Daoy (cell line): Measurements from ENCODE around the gene SPRTN. TPM values are rescaled to one million over a fixed set of nuclear protein-coding genes. Genes with fewer than 3 reads are reported as not detected.

Source experiments
- DNase-seq: peaks from one replicate; pipeline ENCODE4 v3.0.0-alpha.2; 2015; ENCODE audit warnings: low read depth
- total RNA-seq: library from RNA; depleted of rRNA; stranded (reverse); fragments of >200 nt; shearing (Covaris generic); gene quantifications from 2 replicates; pipeline ENCODE4 v1.2.3, GENCODE V29; 2014

The SPRTN gene
- total RNA-seq, 1 experiment from 2014 or later = 18.3 TPM

- no peak for DNase-seq
Measured at GRCh38 chr1:231376875-231377549, 38.9 kb downstream of the SPRTN start.

GRCh38 chr1:231381729-231382128 lies 43.6 kb downstream of the SPRTN start:
- DNase-seq = no peak

DNA sequence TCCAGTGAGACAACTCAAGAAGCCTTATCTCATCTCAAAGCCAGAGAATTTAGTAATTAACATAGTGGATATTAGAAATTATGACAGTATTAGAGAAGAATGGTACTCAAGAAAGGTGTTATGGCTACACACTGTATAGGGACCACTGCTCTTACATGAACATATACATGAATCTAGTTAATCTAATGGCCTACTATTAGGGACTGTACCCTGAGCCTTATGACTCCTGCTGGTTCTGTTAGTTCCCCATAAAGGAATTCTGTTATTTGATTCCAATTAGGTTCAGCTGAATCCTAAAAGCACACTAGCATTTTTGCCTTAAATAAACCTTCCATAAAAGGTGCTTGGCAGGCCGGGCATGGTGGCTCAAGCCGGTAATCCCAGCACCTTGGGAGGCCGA lies 44.3 kb downstream of the SPRTN start:
- no peak for DNase-seq

- DNase-seq = no peak
Measured at GRCh38 chr1:231383159-231383860, 45.2 kb downstream of the SPRTN start.

- no peak for DNase-seq
Measured at GRCh38 chr1:231384696-231385415, 46.8 kb downstream of the SPRTN start.

DNA sequence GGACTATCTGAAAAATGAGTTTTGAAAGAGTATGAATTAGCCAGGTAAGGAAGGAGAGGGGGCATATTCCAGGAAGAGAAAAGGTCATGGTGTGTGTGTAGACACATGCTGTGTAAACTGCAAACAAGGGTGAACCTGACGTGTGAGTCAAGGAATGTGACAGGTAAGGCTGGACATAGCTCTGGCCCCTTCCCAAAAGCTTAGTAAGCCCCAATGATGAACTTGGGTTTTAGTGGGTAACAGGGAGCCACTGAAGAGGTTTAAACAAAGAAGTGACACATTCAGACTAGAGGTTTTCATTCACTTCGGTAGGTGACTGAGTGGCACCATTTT lies 47.3 kb downstream of the SPRTN start:
- DNase-seq = peak; percentile 51

DNA sequence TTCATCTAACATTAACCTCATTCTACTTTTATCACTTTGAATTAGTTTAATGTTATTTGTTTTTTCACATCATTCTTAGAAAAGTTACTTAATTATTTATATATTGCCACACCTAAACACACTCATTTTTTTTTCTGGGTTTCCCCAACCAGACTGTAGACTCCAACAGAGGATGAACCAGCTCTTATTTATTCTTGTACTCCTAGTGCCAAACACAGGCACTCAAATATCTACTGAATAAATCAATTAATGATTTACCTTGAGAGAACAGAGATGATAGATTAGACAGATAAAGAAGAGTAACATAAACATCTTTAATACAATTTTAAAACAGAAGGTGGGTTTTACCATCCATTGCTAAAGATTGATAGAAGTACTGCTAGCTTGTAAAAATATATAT lies 48.4 kb downstream of the SPRTN start:
- no peak for DNase-seq

GRCh38 chr1:231387770-231388669 lies 49.9 kb downstream of the SPRTN start:
- DNase-seq = no peak

DNA sequence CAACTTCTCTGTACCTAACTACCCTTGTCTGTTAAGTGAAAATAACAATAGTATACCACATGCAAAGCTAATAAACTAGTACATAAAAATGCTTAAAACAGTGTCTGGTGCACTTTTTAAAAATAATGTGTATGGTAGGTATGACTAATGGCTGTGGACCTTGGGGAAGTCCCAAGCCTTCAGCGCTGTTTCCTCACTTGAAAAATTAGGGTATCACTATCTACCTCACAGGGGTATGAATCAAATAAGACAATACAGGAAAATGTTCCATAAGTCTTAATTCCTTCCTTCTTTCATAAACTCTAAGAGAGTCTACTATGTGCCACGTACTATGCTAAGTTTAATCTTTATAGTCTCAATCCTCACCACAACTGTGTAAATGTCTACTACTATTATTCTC lies 52.0 kb downstream of the SPRTN start:
- peak; percentile 52 for DNase-seq

DNA sequence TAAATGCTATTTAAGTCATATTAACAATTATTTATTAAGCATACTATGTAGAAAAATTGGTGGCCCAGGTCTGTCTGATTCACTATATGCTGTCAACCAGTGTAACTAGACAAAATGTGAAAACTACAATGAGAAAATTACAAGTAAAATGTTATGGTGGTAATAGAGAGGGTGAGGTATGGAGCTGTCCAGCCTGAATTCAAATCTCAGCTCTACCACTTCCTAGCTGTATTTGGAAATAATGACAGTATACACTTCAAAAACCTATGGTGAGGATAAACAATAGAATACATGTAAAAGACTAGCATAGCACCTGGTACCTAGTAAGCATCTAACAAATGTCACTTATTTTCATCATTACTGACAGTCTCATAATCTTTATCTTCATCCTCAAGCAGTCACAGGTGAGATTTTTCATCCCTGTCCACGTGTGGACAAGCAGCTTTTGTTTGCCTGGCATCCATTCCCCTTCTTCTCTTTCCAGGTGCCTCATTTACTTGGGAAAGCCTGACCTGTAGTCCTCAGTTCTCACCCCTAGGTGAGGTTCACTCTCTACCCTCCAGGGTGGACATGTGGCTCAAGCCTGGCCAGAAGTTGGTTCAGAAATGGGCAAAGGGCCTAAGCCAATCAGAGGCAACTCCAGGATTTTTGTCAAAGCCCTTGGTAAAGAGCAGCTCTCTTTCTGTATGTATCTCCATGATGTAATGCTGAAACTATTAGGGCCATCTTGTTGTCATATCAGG lies 54.5 kb downstream of the SPRTN start:
- DNase-seq = no peak

- no peak for DNase-seq
Measured at GRCh38 chr1:231393668-231394067, 55.6 kb downstream of the SPRTN start.

DNA sequence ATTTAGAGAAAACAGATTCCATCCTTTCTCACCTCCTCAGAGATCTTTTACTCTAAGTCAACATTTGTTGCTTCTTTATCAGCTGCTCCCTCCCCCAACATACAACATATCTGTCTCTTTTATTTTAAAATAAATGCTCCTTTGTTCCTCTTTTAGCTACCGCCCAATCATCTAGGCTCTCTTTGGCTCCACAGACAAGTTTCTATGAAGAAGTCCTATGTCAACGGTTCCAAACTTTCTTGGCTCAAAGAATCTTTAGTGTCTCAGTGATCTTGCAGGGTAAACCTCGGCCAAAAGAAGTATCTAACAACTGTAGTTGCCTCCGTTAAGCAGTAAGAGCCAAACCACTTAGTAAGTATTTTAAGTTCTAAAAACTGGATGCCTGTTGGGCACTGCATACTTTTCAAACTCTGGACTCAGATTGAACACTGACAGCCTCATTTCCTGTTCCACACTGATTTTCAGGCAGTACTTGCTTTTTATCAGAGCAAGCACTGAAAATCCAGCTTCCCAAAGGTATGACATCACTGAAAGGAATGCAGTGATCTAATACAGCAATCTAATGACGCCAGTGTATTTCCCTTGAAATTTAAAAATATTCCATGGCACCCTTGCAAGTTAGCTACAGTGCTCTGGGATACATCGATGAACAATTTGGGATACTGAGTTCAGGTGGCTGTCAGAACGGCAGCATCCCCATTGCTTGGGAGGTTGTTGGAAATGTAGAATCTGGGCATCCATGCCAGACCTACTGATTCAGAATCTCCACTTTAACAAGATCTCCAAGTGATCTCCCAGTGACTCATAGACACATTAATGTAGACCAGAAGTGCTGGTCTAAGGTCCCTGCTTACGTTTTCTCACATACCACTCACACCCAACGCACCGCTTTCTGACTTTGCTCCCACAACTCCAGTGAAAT lies 57.2 kb downstream of the SPRTN start:
- peak; percentile 92 for DNase-seq

GRCh38 chr1:231395998-231396390 lies 57.9 kb downstream of the SPRTN start:
- no peak for DNase-seq

DNA sequence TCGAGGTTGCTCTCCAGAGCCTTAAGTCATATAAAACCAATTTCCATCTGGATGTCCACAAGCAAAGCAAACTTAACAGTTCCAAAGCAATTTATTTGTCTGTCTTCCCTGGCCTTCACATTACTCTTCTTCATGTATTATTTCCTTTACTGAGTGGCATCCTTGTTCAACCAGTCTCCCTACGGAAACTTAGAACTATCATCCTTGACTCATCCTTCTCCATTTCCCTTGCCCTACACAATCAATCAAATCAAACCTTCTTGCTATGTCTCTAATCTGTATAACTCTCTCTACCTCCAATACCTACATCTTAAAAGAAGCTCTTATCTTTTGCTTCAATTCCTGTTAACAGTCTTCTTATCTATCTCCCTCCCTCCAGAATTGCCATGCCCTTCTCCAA lies 58.5 kb downstream of the SPRTN start:
- no peak for DNase-seq

DNA sequence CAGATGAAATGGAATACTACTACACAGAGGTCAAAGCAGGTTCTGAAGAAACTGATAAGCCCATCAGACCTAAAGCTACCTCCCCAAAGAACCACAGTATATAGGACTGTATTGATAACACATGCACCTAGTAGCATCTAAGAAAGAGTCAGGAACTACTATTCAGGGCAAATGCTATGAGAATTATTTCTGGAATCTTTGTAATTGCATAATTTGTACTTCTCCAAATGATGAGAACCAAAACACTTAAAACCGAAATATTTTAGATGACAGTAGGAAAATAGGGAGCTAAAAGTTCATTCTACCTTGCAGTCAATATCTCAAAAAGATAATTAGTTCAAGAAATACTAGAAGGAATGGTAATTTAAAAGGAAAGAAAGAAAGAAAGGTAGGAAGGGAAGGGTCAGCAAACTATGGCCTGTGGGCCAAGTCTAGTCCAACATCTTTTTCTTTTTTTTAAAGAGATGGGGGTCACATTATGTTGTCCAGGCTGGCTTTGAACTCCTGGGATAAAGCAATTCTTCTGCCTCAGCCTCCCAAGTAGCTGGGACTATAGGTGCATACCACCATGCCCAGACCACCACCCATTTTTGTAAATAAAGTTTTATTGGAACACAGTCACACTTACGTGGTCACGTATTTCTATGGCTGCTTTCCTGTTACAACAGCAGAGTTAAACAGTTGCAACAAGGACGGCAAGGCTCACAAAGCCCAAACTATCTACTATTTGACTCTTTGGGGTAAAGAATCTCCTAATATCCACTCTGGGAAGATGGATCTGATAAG lies 60.0 kb downstream of the SPRTN start:
- no peak for DNase-seq

- DNase-seq = no peak
Measured at GRCh38 chr1:231401478-231401877, 63.4 kb downstream of the SPRTN start.

DNA sequence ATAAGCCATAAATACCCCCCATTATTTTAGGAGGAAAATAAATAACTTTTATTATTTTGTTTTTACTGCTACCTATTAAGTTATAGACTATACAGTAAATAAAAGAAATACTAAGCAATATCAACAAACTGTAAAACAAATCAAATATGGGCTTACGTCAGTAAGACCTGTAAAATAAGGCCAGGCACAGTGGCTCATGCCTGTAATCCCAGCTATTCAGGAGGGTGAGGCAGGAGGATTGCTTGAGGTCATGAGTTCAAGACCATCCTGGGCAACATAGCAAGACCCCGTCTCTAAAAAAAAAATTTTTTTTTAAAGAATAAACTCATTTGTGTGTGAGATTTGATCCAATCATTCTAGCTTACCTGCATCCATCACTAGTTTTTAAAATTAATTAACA lies 66.2 kb downstream of the SPRTN start:
- no peak for DNase-seq
